ENCODE results near the gene TRIM58.

GRCh38 chr1:247849616-247850015, 7.4 kb upstream of the TRIM58 start:
- TF ChIP-seq GATA2 (IDR thresholded peaks at IDR 0.05; ENCODE audit: low read depth, low read length) = no peak
- no peak for TF ChIP-seq GATA3 (IDR thresholded peaks at IDR 0.05; ENCODE audit: low read depth, low read length)
